OCI-LY3 (cell line): ENCODE data around the gene CASZ1.

Source experiments
- EZH2phosphoT487 ChIP-seq: fragments of 200-600 bp; shearing (Covaris generic); IDR thresholded peaks from 2 replicates; pipeline ENCODE4 v1.6.1; 2018; ENCODE audit warnings: antibody characterized with exemption, mixed run types, low read depth
- TF ChIP-seq, protein P1 (sequence below): fragments of 200-600, 300-600 bp; sonication (generic); IDR thresholded peaks from 2 replicates; pipeline ENCODE4 v1.5.1; 2014; ENCODE audit warnings: antibody characterized with exemption, low read length, low read depth

DNA sequence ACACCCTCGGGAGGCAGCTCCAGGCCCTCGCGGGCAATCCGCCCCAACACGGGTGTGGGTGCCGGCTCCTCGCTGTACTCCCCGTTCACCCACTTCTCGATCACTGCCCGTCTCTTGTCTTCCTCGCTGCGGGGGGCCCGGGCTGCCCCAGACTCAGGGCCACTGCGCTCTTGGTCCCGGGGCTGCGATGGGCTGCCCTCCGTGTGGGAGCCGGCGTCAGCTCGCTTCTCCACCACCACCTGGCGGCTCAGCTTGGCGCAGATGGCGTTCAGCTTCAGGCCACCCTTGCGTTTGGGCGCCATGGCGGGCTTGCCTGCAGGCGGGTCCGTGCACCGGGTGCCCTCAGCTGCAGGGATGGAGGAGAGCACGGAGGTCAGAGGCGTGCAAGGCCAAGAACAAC, 131.2 kb downstream of the CASZ1 start:
- TF ChIP-seq, protein P1, sequence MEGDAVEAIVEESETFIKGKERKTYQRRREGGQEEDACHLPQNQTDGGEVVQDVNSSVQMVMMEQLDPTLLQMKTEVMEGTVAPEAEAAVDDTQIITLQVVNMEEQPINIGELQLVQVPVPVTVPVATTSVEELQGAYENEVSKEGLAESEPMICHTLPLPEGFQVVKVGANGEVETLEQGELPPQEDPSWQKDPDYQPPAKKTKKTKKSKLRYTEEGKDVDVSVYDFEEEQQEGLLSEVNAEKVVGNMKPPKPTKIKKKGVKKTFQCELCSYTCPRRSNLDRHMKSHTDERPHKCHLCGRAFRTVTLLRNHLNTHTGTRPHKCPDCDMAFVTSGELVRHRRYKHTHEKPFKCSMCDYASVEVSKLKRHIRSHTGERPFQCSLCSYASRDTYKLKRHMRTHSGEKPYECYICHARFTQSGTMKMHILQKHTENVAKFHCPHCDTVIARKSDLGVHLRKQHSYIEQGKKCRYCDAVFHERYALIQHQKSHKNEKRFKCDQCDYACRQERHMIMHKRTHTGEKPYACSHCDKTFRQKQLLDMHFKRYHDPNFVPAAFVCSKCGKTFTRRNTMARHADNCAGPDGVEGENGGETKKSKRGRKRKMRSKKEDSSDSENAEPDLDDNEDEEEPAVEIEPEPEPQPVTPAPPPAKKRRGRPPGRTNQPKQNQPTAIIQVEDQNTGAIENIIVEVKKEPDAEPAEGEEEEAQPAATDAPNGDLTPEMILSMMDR: no peak
- TF ChIP-seq EZH2phosphoT487: no peak
